NT2/D1 (cell line): Measurements from ENCODE around the gene NELL2.

Source experiments
- SUZ12 ChIP-seq: IDR thresholded peaks from 2 replicates; pipeline ENCODE4 v1.6.1; 2011; ENCODE audit not compliant: insufficient read length, insufficient read depth; ENCODE audit errors: extremely low read depth
- YY1 ChIP-seq: IDR thresholded peaks from 2 replicates; pipeline ENCODE4 v1.6.1; 2011; ENCODE audit not compliant: insufficient read length, insufficient read depth
- ZNF274 ChIP-seq: IDR thresholded peaks from 2 replicates; pipeline ENCODE4 v1.6.1; 2011; ENCODE audit warnings: mild to moderate bottlenecking, low read depth, low read length

- TF ChIP-seq ZNF274 (no peak), YY1 (no peak), SUZ12 (no peak)
Measured at GRCh38 chr12:44852483-44852882, 23.6 kb downstream of the NELL2 start.
